ENCODE measurements around the gene SAMD15.
"Not testable (repeated sequence)": the region's sequence is repeated elsewhere in the genome, so short reads cannot be mapped to it uniquely, and the experiment has no call there.

Gene SAMD15

GRCh38 chr14:77375973-77376770 lies 1.0 kb upstream of the SAMD15 start:
- DNase-seq (ENCODE audit: low read depth in 2 of 2, low spot score in 1 of 2), result no peak

DNA sequence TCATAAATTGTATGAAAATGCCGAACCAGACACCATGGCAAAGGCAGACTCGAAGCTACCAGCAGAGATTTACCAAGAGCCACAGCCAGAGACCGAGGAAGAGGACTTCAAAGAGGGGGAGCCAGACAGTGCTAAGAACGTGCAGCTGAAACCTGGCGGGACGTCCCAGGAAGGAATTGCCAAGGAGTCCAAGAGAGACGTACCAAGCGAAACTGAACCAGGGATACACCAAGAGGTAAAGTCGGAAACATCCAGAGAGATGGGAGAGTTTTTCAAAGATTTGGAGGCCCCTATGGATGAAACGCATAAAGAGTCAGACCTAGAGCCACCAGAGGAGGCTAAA lies 294 bp downstream of the SAMD15 start:
- DNase-seq (ENCODE audit: low read depth in 2 of 2, low spot score in 1 of 2), result no peak

DNA sequence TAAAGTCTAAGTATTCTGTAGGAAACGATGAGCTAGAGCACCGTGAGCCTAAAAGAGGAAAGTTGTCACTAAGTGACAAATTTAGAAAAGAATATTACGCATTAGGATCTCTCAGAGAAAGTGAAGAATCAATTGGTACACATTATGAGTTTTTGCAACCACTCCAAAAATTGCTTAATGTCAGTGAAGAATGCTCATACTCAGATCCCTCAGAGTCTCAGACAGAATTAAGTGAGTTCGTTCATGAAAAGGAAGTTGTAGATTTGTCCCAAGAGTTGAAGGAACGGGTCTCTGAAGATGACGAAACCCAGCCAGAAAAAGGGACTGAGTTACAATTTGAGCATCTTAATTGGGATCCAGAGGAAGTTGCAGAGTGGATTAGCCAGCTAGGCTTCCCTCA lies 1.5 kb downstream of the SAMD15 start:
- DNase-seq (ENCODE audit: low read depth in 2 of 2, low spot score in 1 of 2), result no peak

- no peak for DNase-seq (ENCODE audit: low read depth in 2 of 2, low spot score in 1 of 2)
Observed at GRCh38 chr14:77390188-77390587, 13.0 kb downstream of the SAMD15 start.

DNA sequence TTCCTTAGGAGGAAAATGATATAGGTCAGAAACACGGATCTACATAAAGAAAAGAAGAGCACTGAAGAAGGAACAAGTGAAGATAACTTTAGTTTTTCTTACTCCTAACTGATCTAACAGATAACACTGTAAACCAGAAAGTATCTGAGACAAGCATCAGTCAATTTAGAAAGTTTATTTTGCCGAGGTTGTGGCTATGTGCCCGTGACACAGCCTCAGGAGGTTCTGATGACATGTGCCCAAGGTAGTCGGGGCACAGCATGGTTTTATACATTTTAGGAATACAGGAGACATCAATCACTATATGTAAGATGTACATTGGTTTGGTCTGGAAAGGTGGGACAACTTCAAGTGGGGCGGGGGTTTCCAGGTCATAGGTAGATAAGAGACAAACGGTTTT lies 23.0 kb downstream of the SAMD15 start:
- DNase-seq (ENCODE audit: low read depth in 2 of 2, low spot score in 1 of 2), result no peak

- no peak for DNase-seq (ENCODE audit: low read depth in 2 of 2, low spot score in 1 of 2)
Observed at GRCh38 chr14:77403768-77404167, 26.6 kb downstream of the SAMD15 start.

DNA sequence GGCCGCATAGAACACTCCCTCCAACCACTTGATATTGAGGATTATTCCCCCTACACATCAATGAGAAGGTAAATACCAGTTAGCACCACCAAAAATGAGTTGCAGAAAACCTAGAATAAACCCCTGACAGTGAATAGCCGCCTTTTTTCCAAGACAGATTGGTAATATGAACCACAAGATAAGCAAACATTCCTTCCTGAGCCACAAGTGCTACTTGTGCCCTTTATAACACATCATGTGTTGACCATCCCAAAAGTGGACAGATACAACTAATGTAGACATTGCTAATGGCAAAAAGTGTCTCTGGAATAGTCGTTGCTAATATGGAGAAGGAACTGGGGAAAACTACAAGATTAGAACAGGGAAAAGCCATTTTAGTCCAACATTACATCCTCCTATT lies 28.9 kb downstream of the SAMD15 start:
- no peak for DNase-seq (ENCODE audit: low read depth in 2 of 2, low spot score in 1 of 2)

GRCh38 chr14:77406718-77407117 lies 29.5 kb downstream of the SAMD15 start:
- DNase-seq (ENCODE audit: low read depth in 2 of 2, low spot score in 1 of 2), result no peak

- DNase-seq (ENCODE audit: low read depth in 2 of 2, low spot score in 1 of 2), result no peak
Observed at GRCh38 chr14:77407158-77407557, 30.0 kb downstream of the SAMD15 start.

DNA sequence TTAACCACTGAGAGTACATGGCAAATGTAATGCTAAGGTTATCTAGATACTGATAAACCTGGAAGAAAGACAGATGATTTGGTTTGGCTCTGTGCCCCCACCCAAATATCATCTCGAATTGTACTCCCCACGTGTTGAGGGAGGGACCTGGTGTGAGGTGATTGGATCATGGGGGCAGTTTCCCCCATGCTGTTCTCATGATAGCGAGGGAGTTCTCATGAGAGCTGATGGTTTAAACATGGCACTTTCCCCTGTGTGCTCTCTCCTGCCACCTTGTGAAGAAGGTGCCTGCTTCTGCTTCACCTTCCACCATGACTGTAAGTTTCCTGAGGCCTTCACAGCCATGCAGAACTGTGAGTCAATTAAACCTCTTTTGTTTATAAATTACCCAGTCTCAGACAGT lies 32.0 kb downstream of the SAMD15 start:
- no peak for DNase-seq (ENCODE audit: low read depth in 2 of 2, low spot score in 1 of 2)

- DNase-seq (ENCODE audit: low read depth in 2 of 2, low spot score in 1 of 2), result not testable (repeated sequence)
Observed at GRCh38 chr14:77415403-77416030, 38.3 kb downstream of the SAMD15 start.

DNA sequence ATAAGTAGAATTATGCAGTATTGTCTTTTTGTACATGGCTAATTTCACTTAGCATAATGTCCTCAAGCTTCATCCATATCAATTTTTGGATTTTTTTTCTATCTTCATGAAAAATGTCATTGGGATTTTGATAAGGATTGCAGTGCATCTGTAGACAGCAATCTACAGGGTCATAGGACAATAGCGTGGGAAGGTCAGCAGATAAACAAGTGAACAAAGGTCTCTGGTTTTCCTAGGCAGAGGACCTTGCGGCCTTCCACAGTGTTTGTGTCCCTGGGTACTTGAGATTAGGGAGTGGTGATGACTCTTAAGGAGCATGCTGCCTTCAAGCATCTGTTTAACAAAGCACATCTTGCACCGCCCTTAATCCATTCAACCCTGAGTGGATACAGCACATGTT lies 38.9 kb downstream of the SAMD15 start:
- not testable (repeated sequence) for DNase-seq (ENCODE audit: low read depth in 2 of 2, low spot score in 1 of 2)

DNA sequence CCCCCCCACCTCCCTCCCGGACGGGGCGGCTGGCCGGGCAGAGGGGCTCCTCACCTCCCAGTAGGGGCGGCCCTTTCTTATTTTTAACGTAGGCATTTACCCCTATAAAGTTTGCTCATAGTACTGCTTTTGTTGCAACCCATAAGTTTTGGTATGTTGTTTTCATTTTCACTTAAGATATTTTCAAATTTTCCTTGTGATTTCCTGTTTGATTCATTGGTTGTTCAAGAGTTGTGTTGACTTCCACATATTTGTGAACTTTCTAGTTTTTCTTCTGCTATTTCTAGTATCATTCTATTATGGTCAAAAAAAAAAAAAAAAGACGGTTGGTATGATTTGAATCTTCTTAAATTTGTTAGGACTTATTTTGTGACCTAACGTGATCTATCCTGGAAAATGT lies 39.7 kb downstream of the SAMD15 start:
- no peak for DNase-seq (ENCODE audit: low read depth in 2 of 2, low spot score in 1 of 2)

GRCh38 chr14:77421201-77421600 lies 44.0 kb downstream of the SAMD15 start:
- no peak for DNase-seq (ENCODE audit: low read depth in 2 of 2, low spot score in 1 of 2)

DNA sequence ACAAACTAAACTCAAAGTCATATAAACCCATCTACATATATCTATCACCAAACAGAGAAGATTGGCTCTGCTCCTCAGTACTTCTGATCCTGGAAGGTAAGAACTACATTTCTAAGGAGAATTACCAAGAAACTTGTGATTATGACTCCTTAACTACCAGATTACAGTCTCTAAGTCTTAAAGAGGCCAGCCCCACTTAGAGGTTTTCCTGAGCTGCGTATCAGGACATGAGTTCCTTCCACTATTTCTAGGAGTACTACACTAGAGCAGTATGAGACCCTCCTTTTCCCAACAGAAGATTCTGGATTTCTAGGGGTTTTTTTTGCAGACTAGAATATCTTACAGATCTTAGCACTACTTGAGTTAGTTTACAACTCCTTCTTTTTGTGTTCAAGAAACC lies 46.2 kb downstream of the SAMD15 start, which contains the start of gene NOXRED1:
TSS of gene NOXRED1 (minus strand) at position 101 of the 400 bp plus-strand sequence. CDS start 634 bp downstream, outside the sequence.
- no peak for DNase-seq (ENCODE audit: low read depth in 2 of 2, low spot score in 1 of 2)

DNA sequence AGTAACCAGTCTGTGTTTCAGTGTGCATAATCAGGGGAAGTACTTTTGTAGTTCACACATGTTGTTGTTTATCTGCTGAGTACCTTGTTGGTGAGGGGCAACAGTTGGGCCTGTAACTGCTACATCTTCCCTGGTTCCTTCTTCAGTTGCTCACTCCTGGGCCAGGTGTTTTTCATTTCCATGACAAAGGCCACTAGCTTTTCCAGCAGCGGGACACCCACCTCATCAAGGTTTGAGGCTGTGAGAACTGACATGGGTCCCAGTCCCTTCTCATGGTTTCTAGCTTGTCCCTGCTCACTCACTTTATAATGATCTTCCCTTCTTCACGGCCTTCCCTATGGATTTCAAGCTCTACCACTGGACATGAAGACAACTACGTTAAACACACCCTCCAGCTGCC lies 47.7 kb downstream of the SAMD15 start:
- DNase-seq (ENCODE audit: low read depth in 2 of 2, low spot score in 1 of 2), result no peak

GRCh38 chr14:77426396-77426795 lies 49.2 kb downstream of the SAMD15 start:
- DNase-seq (ENCODE audit: low read depth in 2 of 2, low spot score in 1 of 2), result no peak

DNA sequence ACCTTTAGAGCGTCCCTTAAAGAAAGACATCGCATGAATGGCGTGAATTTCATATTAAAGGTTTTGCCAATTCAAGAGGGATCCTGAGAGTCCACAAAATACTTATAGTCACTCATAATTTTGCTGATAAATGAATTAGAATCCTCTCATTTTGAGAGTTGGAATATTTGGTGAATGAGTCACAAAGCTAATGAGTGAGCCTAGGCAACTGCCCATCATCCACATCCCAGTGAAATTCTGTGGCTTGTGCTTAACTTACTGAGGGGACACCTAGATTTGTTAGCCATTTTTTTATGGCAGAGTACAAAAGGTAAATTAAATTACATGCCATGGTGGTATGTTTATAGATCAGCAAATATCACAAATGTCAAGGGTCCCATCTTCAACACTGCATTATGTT lies 58.9 kb downstream of the SAMD15 start:
- DNase-seq (ENCODE audit: low read depth in 2 of 2, low spot score in 1 of 2), result no peak

GRCh38 chr14:77438596-77438995 lies 61.4 kb downstream of the SAMD15 start:
- no peak for DNase-seq (ENCODE audit: low read depth in 2 of 2, low spot score in 1 of 2)

GRCh38 chr14:77439861-77440260 lies 62.7 kb downstream of the SAMD15 start:
- no peak for DNase-seq (ENCODE audit: low read depth in 2 of 2, low spot score in 1 of 2)

Data from stimulated activated CD8-positive, alpha-beta memory T cell treated with anti-CD3 and anti-CD28 coated beads, Interleukin-4, amount 100 ng/mL, for 4 hours (primary cell).